BLaER1 treated with 17β-estradiol and CSF1 and Interleukin-3, amounts not matched to agents 10 nM and 100 nM (cell line): ENCODE data around the gene PARD3.
A peak's percentile ranks its signal among the peaks of the same experiment; 100 is the strongest.
"Not testable (repeated sequence)": the region's sequence is repeated elsewhere in the genome, so short reads cannot be mapped to it uniquely, and the experiment has no call there.

Source experiments
- H3K27ac ChIP-seq, 11 experiments: shearing (Covaris generic); formaldehyde crosslinking; 2 replicates each; pipeline ENCODE4 v1.8.1; 2022
- H3K27me3 ChIP-seq, 11 experiments: shearing (Covaris generic); formaldehyde crosslinking; 2 replicates each; pipeline ENCODE4 v1.8.1; 2022
- H3K36me3 ChIP-seq, 11 experiments: shearing (Covaris generic); formaldehyde crosslinking; 2 replicates each; pipeline ENCODE4 v1.8.1; 2022
- H3K4me1 ChIP-seq, 10 experiments: shearing (Covaris generic); formaldehyde crosslinking; 2 replicates each; pipeline ENCODE4 v1.8.1; 2022
- H3K4me2 ChIP-seq, 11 experiments: shearing (Covaris generic); formaldehyde crosslinking; 2 replicates each; pipeline ENCODE4 v1.8.1; 2022
- H3K4me3 ChIP-seq, 10 experiments: shearing (Covaris generic); formaldehyde crosslinking; 2 replicates each; pipeline ENCODE4 v1.8.1; 2022
- H3K9ac ChIP-seq, 11 experiments: shearing (Covaris generic); formaldehyde crosslinking; 2 replicates each; pipeline ENCODE4 v1.8.1; 2022
- H3K9me3 ChIP-seq, 11 experiments: shearing (Covaris generic); formaldehyde crosslinking; replicated peaks in 1 of 11; 2 replicates each; pipeline ENCODE4 v1.8.1; 2022
- H4K20me1 ChIP-seq, 11 experiments: shearing (Covaris generic); formaldehyde crosslinking; 2 replicates each; pipeline ENCODE4 v1.8.1; 2022
- Cebpa-rat ChIP-seq, 11 experiments: shearing (Covaris generic); IDR thresholded peaks; 2 replicates each; pipeline ENCODE4 v1.8.1; 2022

The PARD3 gene

DNA sequence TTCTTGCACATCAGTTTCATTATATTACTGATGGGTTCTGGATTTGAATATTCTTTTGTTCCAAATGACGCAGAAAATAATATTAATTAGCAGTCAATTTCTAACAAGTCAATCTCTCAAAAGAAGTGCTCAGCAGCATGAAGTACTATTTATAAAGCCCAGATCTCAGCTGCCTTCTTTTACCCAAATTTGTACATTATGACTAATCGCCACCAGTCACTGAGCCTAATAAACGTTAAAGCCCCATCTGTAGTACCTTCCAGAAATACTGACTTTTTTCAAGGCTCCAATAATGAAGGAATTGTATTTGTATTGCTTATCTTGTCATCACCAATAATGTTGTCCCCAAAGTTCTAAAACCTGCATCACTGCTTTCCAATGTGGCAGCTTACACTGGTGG lies 540.2 kb downstream of the PARD3 start:
- Histone ChIP-seq H3K36me3 (peaks cover 0 to 3% (median 0%) of the 10 kb centered on the region in 11 experiments; a peak in 1 of 22 replicates), H3K4me2 (no peak overlapping the region), H4K20me1 (no peaks in the 10 kb centered on the region), H3K9me3 (no peaks in the 10 kb centered on the region), H3K9ac (no peak overlapping the region), H3K27me3 (no peaks in the 10 kb centered on the region), H3K4me1 (peaks cover 0 to 6% (median 4%) of the 10 kb centered on the region in 10 experiments; a peak in 6 of 20 replicates), H3K4me3 (no peak overlapping the region), H3K27ac (no peak overlapping the region)
- TF ChIP-seq Cebpa-rat (IDR thresholded peaks at IDR 0.05), result no peak

GRCh38 chr10:34273340-34273739 lies 541.8 kb downstream of the PARD3 start:
- H3K36me3 ChIP-seq, result peaks cover 0 to 14% (median 0%) of the 10 kb centered on the region in 11 experiments; a peak in 2 of 22 replicates
- H3K27me3 ChIP-seq, result no peaks in the 10 kb centered on the region
- no peak overlapping the region for H3K4me3 ChIP-seq
- no peak overlapping the region for H3K9ac ChIP-seq
- no peaks in the 10 kb centered on the region for H4K20me1 ChIP-seq
- no peak for TF ChIP-seq Cebpa-rat (IDR thresholded peaks at IDR 0.05)
- H3K4me1 ChIP-seq, result peaks cover 0 to 6% (median 4%) of the 10 kb centered on the region in 10 experiments; a peak in 6 of 20 replicates
- no peak overlapping the region for H3K27ac ChIP-seq
- no peak overlapping the region for H3K4me2 ChIP-seq
- no peaks in the 10 kb centered on the region for H3K9me3 ChIP-seq

DNA sequence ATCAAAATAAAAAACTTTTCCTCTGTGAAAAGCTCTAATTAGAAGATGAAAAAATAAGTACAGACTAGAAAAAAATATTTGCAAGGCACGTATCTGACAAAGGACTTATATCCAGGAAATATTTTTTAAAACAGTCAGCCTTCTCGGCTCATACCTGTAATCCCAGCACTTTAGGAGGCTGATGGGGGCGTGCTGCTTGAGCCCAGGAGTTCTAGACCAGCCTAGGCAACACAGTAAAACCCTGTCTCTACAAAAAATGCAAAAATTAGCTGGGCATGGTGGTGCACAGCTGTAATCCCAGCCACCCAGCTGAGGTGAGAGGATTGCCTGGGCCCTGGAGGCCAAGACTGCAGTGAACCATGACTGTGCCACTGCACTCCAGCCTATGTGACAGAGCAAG lies 542.8 kb downstream of the PARD3 start:
- H3K4me1 ChIP-seq, result peaks cover 0 to 6% (median 4%) of the 10 kb centered on the region in 10 experiments; a peak in 6 of 20 replicates
- no peaks in the 10 kb centered on the region for H3K27me3 ChIP-seq
- TF ChIP-seq Cebpa-rat (IDR thresholded peaks at IDR 0.05), result no peak
- peaks cover 0 to 14% (median 0%) of the 10 kb centered on the region in 11 experiments; a peak in 2 of 22 replicates for H3K36me3 ChIP-seq
- no peak overlapping the region for H3K4me3 ChIP-seq
- no peaks in the 10 kb centered on the region for H4K20me1 ChIP-seq
- H3K27ac ChIP-seq, result no peak overlapping the region
- no peaks in the 10 kb centered on the region for H3K9me3 ChIP-seq
- H3K4me2 ChIP-seq, result peak overlapping the region in 4 of 11 experiments; percentile 9 to 26 (median 19); a peak in 3 of 22 replicates
- H3K9ac ChIP-seq, result no peak overlapping the region

GRCh38 chr10:34268410-34268809 lies 546.7 kb downstream of the PARD3 start:
- H3K9ac ChIP-seq, H4K20me1 ChIP-seq, H3K27me3 ChIP-seq, H3K4me1 ChIP-seq, H3K4me3 ChIP-seq, H3K9me3 ChIP-seq, H3K27ac ChIP-seq, H3K4me2 ChIP-seq: not testable (repeated sequence)
- H3K36me3 ChIP-seq, result peaks cover 0 to 14% (median 0%) of the 10 kb centered on the region in 11 experiments; a peak in 2 of 22 replicates

DNA sequence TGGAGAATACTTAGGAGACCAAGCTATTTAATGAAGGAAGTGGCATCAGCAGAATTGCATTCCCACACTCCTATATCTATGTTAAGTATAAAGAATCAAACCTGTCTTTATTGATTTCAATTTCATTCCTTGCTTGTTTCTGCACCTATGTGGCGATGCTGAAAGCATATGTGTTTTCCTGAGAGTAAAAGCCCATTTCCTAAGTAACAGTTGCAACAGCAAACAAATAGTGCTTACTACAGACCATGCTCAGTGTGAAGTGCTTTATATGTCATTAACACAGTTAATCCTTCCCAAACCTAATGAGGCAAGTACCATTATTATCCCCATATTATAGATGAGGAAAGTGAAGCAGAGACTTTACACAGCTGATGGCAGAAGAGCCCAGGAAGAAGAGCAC lies 552.1 kb downstream of the PARD3 start:
- Histone ChIP-seq H3K36me3 (peaks cover 0 to 9% (median 0%) of the 10 kb centered on the region in 11 experiments; a peak in 1 of 22 replicates), H4K20me1 (no peaks in the 10 kb centered on the region), H3K4me2 (no peak overlapping the region), H3K4me3 (no peak overlapping the region), H3K27ac (no peak overlapping the region), H3K4me1 (no peaks in the 10 kb centered on the region), H3K9ac (no peak overlapping the region), H3K9me3 (peaks cover 0 to 4% (median 0%) of the 10 kb centered on the region in 11 experiments; a peak in 1 of 22 replicates), H3K27me3 (no peaks in the 10 kb centered on the region)
- no peak for TF ChIP-seq Cebpa-rat (IDR thresholded peaks at IDR 0.05)

- peaks cover 0 to 4% (median 0%) of the 10 kb centered on the region in 11 experiments; a peak in 1 of 22 replicates for H3K9me3 ChIP-seq
- no peak overlapping the region for H3K4me2 ChIP-seq
- H3K36me3 ChIP-seq, result peaks cover 0 to 9% (median 0%) of the 10 kb centered on the region in 11 experiments; a peak in 1 of 22 replicates
- no peak overlapping the region for H3K27ac ChIP-seq
- no peak overlapping the region for H3K4me3 ChIP-seq
- H4K20me1 ChIP-seq, result no peaks in the 10 kb centered on the region
- no peak overlapping the region for H3K9ac ChIP-seq
- H3K27me3 ChIP-seq, result no peaks in the 10 kb centered on the region
- H3K4me1 ChIP-seq, result no peaks in the 10 kb centered on the region
- no peak for TF ChIP-seq Cebpa-rat (IDR thresholded peaks at IDR 0.05)
Measured at GRCh38 chr10:34260904-34261303, 554.2 kb downstream of the PARD3 start.

DNA sequence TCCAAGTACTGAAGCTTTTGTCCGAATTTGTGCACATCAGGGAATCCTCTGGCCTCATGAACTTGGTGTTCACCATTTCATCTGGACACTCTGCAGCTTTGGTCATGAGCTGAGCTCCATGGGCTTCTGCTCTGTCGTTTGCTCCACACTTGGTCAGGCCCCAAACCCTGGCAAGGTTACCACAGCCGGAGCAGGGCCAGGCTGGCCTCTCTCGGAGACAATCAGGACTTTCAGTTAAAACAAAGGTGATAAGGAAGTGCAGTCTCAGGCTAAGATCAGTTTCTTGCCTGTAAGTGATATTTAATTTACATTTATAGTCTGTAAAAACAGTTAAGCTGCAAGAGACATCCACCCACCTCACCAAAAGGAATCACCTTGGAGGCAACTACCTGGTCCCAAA lies 558.9 kb downstream of the PARD3 start:
- Histone ChIP-seq H3K9me3 (peaks cover 0 to 4% (median 0%) of the 10 kb centered on the region in 11 experiments; a peak in 1 of 22 replicates), H3K4me1 (peaks cover 0 to 12% (median 2%) of the 10 kb centered on the region in 10 experiments; a peak in 7 of 20 replicates), H3K27ac (no peak overlapping the region), H3K9ac (no peak overlapping the region), H3K27me3 (no peaks in the 10 kb centered on the region), H4K20me1 (no peaks in the 10 kb centered on the region), H3K4me3 (no peak overlapping the region), H3K36me3 (peaks cover 0 to 9% (median 0%) of the 10 kb centered on the region in 11 experiments; a peak in 1 of 22 replicates), H3K4me2 (no peak overlapping the region)
- TF ChIP-seq Cebpa-rat (IDR thresholded peaks at IDR 0.05), result no peak

GRCh38 chr10:34255035-34255434 lies 560.1 kb downstream of the PARD3 start:
- H3K4me2 ChIP-seq, result no peak overlapping the region
- H3K9me3 ChIP-seq, result peaks cover 0 to 4% (median 0%) of the 10 kb centered on the region in 11 experiments; a peak in 1 of 22 replicates
- H3K27me3 ChIP-seq, result no peaks in the 10 kb centered on the region
- H3K9ac ChIP-seq, result no peak overlapping the region
- H3K27ac ChIP-seq, result no peak overlapping the region
- no peaks in the 10 kb centered on the region for H4K20me1 ChIP-seq
- no peak overlapping the region for H3K4me3 ChIP-seq
- peaks cover 0 to 12% (median 2%) of the 10 kb centered on the region in 10 experiments; a peak in 7 of 20 replicates for H3K4me1 ChIP-seq
- no peak for TF ChIP-seq Cebpa-rat (IDR thresholded peaks at IDR 0.05)
- H3K36me3 ChIP-seq, result peaks cover 0 to 6% (median 0%) of the 10 kb centered on the region in 11 experiments; a peak in 1 of 22 replicates

- Histone ChIP-seq H3K27ac (no peak overlapping the region), H3K36me3 (peaks cover 0 to 6% (median 0%) of the 10 kb centered on the region in 11 experiments; a peak in 1 of 22 replicates), H3K4me3 (no peak overlapping the region), H3K4me2 (no peak overlapping the region), H4K20me1 (no peaks in the 10 kb centered on the region), H3K9ac (no peak overlapping the region), H3K9me3 (peaks cover 0 to 4% (median 0%) of the 10 kb centered on the region in 11 experiments; a peak in 1 of 22 replicates), H3K27me3 (no peaks in the 10 kb centered on the region), H3K4me1 (peaks cover 0 to 12% (median 2%) of the 10 kb centered on the region in 10 experiments; a peak in 7 of 20 replicates)
- no peak for TF ChIP-seq Cebpa-rat (IDR thresholded peaks at IDR 0.05)
Measured at GRCh38 chr10:34254596-34254995, 560.5 kb downstream of the PARD3 start.

GRCh38 chr10:34252111-34252510 lies 563.0 kb downstream of the PARD3 start:
- Histone ChIP-seq H3K4me3 (no peak overlapping the region), H3K36me3 (0 out of 22 replicates have a peak, but pooled peaks cover 0 to 4% (median 0%) of the 10 kb centered on the region in 11 experiments), H3K4me2 (no peak overlapping the region), H3K9me3 (no peaks in the 10 kb centered on the region), H3K27ac (no peak overlapping the region), H3K27me3 (no peaks in the 10 kb centered on the region), H4K20me1 (no peaks in the 10 kb centered on the region), H3K4me1 (peaks cover 0 to 12% (median 2%) of the 10 kb centered on the region in 10 experiments; a peak in 7 of 20 replicates), H3K9ac (no peak overlapping the region)
- no peak for TF ChIP-seq Cebpa-rat (IDR thresholded peaks at IDR 0.05)
